Activated CD4-positive, alpha-beta T cell treated with anti-CD3 and anti-CD28 coated beads for 36 hours (primary cell): Measurements from ENCODE around the gene VPS37B. TPM values are rescaled to one million over a fixed set of nuclear protein-coding genes. Genes with fewer than 3 reads are reported as not detected.

Experiments
- ATAC-seq: fragments of 200-7000 bp; cut with Tn5 transposase; one replicate; pipeline ENCODE4 v1.10.0; 2021; ENCODE audit warnings: mild to moderate bottlenecking, moderate library complexity
- CTCF ChIA-PET: fragments of 350-600 bp; sonication (Branson Sonifier 250); formaldehyde crosslinking; loops from one replicate; lab custom pipeline; 2021; ENCODE audit warnings: antibody characterized with exemption; lab: Charles Lee
- POLR2A ChIA-PET: fragments of 350-600 bp; sonication (Branson Sonifier 250); formaldehyde crosslinking; loops from one replicate; lab custom pipeline; 2021; ENCODE audit warnings: antibody characterized with exemption, inconsistent platforms; lab: Charles Lee
- DNase-seq: peaks from one replicate; pipeline ENCODE4 v3.0.0-alpha.2; 2020
- H3K27ac Mint-ChIP-seq: one replicate; pipeline ENCODE4 v1.8.0; 2021; ENCODE audit warnings: mixed read lengths
- H3K27me3 Mint-ChIP-seq: one replicate; pipeline ENCODE4 v1.8.0; 2021; ENCODE audit warnings: mixed read lengths
- H3K36me3 Mint-ChIP-seq: one replicate; pipeline ENCODE4 v1.8.0; 2021; ENCODE audit warnings: low read depth, mixed read lengths
- H3K4me1 Mint-ChIP-seq: one replicate; pipeline ENCODE4 v1.8.0; 2021; ENCODE audit warnings: mixed read lengths
- H3K4me3 Mint-ChIP-seq: one replicate; pipeline ENCODE4 v1.8.0; 2021; ENCODE audit warnings: mild to moderate bottlenecking, moderate library complexity, mixed read lengths
- H3K9me3 Mint-ChIP-seq: one replicate; pipeline ENCODE4 v1.8.0; 2021; ENCODE audit warnings: low read depth, mixed read lengths
- intact Hi-C, 2 experiments: fragments of 100-400 bp; cut with DNase I in 1 of 2; cut with micrococcal nuclease in 1 of 2; formaldehyde crosslinking; loops; one replicate each; pipeline versions ENCODE4 v1.14.2 to v1.15.1; 2022 to 2024; cut with DNase I, micrococcal nuclease
- total RNA-seq, 2 experiments: library from RNA; stranded (reverse); gene quantifications; one replicate each; pipeline ENCODE4 v1.2.3, GENCODE V29; 2021

The VPS37B gene
- total RNA-seq, 2 experiments from 2014 or later, result 9.4 to 11.4 TPM

DNA sequence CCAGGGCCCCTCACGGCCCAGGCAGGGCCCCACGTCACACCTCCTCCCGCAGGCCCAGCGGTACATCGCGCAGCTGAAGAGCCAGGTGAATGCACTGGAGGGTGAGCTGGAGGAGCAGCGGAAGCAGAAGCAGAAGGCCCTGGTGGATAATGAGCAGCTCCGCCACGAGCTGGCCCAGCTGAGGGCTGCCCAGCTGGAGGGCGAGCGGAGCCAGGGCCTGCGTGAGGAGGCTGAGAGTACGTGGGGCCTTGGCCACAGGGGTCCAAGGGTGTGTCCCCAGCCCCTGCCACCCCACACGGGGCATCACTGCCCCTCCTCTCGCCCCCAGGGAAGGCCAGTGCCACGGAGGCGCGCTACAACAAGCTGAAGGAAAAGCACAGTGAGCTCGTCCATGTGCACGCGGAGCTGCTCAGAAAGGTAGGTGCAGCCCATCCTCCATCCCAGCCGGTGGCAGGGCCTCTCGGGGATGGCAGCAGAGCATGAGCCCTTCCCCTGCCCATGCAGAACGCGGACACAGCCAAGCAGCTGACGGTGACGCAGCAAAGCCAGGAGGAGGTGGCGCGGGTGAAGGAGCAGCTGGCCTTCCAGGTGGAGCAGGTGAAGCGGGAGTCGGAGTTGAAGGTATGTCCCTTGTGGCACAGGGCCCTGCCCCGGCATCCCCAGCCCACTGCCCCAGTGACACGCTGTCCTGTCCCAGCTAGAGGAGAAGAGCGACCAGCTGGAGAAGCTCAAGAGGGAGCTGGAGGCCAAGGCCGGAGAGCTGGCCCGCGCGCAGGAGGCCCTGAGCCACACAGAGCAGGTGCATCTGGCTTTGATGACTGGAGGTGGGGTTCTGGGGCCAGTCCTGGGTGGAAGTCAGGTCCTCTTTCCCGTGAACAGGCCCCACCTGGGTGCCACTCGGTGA, 39.7 kb downstream of the VPS37B start:
- no peaks in the 10 kb centered on the region for H3K36me3 Mint-ChIP-seq
- POLR2A ChIA-PET, result interaction anchor here (0.6 kb wide), 1 partner anchor 20 kb away, joined by 4 read pairs; no protein-coding TSS in a partner anchor

DNA sequence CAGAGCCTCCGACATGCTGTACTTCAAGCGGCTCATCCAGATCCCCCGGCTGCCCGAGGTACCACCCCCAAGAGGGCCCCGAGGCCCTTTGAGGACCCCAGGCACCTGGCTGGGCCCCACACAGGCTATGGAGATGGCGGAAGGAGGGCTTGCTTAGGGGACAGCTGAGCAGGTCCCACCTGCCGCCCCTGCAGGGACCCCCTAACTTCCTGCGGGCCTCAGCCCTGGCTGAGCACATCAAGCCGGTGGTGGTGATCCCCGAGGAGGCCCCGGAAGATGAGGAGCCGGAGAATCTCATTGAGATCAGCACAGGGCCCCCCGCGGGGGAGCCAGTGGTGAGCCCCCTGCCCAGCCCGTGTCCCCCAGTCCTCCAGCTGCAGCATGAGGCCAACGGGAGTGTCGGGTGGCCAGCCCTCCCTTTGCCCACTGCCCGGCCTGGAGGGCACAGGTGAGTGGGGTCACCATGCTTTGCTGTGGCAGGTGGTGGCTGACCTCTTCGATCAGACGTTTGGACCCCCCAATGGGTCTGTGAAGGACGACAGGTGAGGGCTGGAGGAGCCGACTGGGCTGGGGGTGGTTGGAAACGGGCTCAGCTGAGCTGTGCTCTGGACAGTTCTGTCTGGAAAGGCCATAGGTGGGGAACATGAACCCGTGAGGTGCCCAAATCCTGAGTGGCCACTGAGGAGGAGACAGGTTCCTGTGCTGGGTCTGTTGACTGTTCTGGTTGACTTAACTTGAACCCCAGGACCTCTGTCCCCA, 40.7 kb downstream of the VPS37B start:
- no peak overlapping the region for H3K4me3 Mint-ChIP-seq
- no peak overlapping the region for H3K27ac Mint-ChIP-seq
- no peaks in the 10 kb centered on the region for H3K4me1 Mint-ChIP-seq
- intact Hi-C loops, result no loop called here
- DNase-seq, result no peak
- no peak for ATAC-seq
- POLR2A ChIA-PET, result no interaction called here
- no peaks in the 10 kb centered on the region for H3K27me3 Mint-ChIP-seq
- H3K9me3 Mint-ChIP-seq, result no peaks in the 10 kb centered on the region
- CTCF ChIA-PET, result interaction anchor here (0.6 to 1.1 kb wide), 3 partner anchors 36 to 121 kb away, joined by 3 read pairs; no protein-coding TSS in a partner anchor
- no peaks in the 10 kb centered on the region for H3K36me3 Mint-ChIP-seq

More for the DNA sequence above, 39.7 kb downstream of the VPS37B start:
- DNase-seq (no peak), ATAC-seq (no peak)
- Mint-ChIP-seq H3K27ac (no peak overlapping the region), H3K4me1 (no peaks in the 10 kb centered on the region), H3K4me3 (no peak overlapping the region), H3K9me3 (no peaks in the 10 kb centered on the region), H3K27me3 (no peaks in the 10 kb centered on the region)
- intact Hi-C loops, result no loop called here
- CTCF ChIA-PET, result interaction anchor here (0.8 to 1.1 kb wide), 4 partner anchors 15 to 382 kb away, joined by 3 read pairs; no protein-coding TSS in a partner anchor

DNA sequence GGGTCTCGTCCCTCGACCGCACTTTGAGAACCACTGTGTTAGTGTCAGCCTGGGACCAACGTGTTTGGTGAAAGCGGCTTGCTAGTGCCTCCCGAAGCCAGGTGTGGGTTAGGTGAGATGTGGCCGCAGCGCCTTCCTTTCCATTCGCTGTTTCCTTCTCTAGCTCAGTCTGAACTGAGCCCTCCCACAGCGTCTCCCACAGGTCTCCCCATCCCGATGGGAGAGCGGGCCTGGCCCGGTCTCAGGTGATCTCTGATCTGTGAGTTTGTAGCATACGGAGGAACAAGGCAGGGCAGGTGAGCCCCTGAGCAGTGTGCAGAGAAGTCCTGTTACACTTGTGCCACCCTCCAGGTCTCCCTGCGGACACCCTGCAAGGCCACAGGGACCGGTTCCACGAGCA, 41.4 kb downstream of the VPS37B start:
- CTCF ChIA-PET, result no interaction called here

DNA sequence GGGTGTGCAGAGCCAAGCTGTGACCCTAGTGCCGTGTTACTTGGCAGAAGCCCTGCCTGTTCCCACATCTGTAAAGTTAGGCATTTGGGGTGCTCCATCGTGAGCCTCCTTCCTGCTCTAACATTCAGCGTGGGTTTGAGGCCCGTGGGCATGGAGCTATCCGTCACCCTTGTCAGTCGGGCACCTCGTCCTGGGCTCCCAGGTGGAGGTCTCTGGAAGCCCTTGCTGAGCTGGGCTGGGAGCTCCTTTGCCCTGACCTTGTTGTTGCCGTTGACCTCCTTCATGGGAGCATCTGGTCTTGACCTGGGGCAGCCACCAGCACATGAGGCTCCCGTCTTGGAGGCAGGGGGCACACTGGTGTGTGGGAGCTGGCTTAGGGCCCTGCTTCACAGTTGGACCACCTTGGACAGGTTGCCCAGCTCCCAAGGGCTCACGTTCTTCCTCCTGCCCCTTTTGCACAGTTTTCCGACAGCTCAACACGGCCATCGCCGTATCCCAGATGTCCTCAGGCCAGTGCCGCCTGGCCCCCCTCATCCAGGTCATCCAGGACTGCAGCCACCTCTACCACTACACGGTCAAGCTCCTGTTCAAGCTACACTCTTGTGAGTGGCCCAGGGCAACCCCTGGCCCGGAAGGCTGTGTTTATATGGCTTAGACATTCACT, 42.2 kb downstream of the VPS37B start:
- Mint-ChIP-seq H3K27ac (no peak overlapping the region), H3K36me3 (no peaks in the 10 kb centered on the region), H3K9me3 (no peaks in the 10 kb centered on the region), H3K27me3 (no peaks in the 10 kb centered on the region), H3K4me1 (no peaks in the 10 kb centered on the region), H3K4me3 (no peak overlapping the region)
- POLR2A ChIA-PET, result no interaction called here
- CTCF ChIA-PET, result no interaction called here
- intact Hi-C loops, result no loop called here
- no peak for ATAC-seq
- DNase-seq, result no peak

More for the DNA sequence above, 41.4 kb downstream of the VPS37B start:
- Mint-ChIP-seq H3K4me3 (no peak overlapping the region), H3K36me3 (no peaks in the 10 kb centered on the region), H3K4me1 (no peaks in the 10 kb centered on the region), H3K27me3 (no peaks in the 10 kb centered on the region), H3K9me3 (no peaks in the 10 kb centered on the region), H3K27ac (no peak overlapping the region)
- POLR2A ChIA-PET, result no interaction called here
- ATAC-seq (no peak), DNase-seq (no peak)
- intact Hi-C loops, result no loop called here

DNA sequence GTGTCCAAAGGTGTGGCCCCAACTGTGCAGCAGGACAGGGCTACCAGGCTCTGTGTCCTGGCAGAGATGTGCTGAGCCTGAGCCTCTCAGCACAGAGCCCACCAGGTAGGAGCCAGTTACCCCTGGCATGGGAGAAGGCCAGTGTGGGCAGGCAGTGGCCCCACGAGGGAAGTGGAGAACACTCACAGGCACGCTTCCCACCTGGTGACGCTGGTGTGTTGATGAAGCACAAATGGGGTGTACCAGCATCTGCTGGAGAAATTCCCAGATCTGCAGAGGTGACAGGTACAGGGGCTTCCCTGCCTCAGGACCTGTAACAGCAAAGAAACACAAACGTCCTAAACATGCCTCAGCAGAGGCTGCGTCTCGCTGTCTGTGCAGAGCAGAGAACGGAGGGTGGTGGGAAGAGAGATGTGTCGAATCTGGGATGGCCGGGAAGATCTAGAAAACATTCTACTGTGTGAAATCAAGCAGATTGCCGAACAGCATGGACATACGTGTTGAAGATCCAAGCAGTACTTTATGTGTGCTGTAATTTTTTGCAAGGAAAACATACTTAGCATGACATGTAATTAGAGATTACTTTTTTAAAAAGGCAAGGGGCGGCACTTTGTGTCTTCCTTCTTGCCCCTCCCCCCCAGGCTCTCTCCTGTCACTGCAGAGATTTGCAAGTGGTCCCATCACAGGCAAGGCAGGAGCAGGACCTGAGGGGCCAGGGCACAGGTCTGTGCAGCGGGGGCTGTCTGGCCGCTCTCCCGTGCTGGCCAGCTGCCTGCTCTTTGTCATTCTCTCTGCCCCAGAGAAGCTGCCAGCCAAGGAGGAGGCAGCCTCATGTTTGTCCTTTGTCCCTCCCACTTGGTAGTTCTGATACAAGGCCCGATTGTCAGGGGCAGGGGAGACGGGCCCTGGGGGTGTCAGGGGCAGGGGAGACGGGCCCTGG, 43.3 kb downstream of the VPS37B start:
- DNase-seq (no peak), ATAC-seq (no peak)
- intact Hi-C loops, result no loop called here
- Mint-ChIP-seq H3K4me1 (no peaks in the 10 kb centered on the region), H3K27ac (no peak overlapping the region), H3K27me3 (no peaks in the 10 kb centered on the region), H3K9me3 (no peaks in the 10 kb centered on the region), H3K4me3 (no peak overlapping the region), H3K36me3 (no peaks in the 10 kb centered on the region)
- POLR2A ChIA-PET, result no interaction called here
- CTCF ChIA-PET, result no interaction called here

DNA sequence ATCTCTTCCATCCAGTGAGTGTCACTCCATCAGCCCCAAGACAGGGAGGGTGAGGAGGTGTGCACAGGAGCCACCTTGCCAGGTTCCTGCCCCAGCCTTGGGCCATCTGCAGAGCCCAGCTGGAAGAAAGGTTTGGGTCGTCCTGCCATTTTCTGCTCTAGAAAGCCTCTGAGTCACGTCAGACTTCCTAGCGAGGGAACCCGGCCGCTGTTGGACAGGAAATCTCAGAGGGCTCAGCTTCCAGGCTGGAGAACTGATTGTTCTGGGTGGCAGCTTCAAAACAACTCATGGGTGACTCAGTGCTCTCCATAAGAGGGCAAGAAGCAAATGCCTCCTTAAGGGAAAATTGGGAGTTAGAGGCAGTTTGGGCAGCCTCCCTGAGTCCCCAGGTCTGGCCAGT, 44.1 kb downstream of the VPS37B start:
- DNase-seq (no peak), ATAC-seq (no peak)
- no peaks in the 10 kb centered on the region for H3K36me3 Mint-ChIP-seq
- intact Hi-C loops, result no loop called here
- no peak overlapping the region for H3K27ac Mint-ChIP-seq
- CTCF ChIA-PET, result no interaction called here
- H3K4me3 Mint-ChIP-seq, result no peak overlapping the region
- no peaks in the 10 kb centered on the region for H3K27me3 Mint-ChIP-seq
- POLR2A ChIA-PET, result interaction anchor here (0.5 kb wide), 1 partner anchor 23 kb away, joined by 3 read pairs; no protein-coding TSS in a partner anchor
- H3K4me1 Mint-ChIP-seq, result no peaks in the 10 kb centered on the region
- H3K9me3 Mint-ChIP-seq, result no peaks in the 10 kb centered on the region

DNA sequence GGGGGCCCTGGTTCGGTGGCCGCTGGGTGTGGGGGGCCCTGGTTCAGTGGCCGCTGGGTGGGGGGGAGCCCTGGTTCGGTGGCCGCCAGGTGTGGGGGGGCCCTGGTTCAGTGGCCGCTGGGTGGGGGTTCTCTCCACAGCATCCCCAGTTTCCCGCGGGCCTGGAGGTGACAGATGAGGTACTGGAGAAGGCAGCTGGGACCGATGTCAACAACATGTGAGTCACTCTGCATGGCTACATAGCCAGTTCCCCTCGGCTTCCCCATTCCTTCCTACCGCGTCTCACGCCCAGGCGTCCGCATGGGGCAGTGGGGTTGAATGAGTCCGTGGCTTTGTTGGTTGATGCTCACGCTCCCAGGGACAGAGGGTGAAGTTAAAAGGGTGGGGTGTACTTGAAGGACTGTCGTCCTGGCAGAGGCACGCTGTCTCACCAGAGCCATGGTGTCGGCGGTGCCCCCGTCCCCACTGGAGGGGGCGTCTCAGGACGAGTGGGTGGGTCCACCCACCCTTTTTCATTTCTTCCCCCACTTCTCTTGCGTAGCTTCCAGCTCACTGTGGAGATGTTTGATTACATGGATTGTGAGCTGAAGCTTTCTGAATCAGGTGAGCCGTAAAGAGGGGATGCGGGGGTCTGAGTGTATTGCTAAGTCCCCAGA, 45.1 kb downstream of the VPS37B start:
- intact Hi-C loops, result no loop called here
- H3K4me3 Mint-ChIP-seq, result no peak overlapping the region
- ATAC-seq, result no peak
- no peak for DNase-seq
- CTCF ChIA-PET, result no interaction called here
- H3K36me3 Mint-ChIP-seq, result no peaks in the 10 kb centered on the region
- no peak overlapping the region for H3K27ac Mint-ChIP-seq
- no peaks in the 10 kb centered on the region for H3K4me1 Mint-ChIP-seq
- POLR2A ChIA-PET, result no interaction called here
- H3K27me3 Mint-ChIP-seq, result no peaks in the 10 kb centered on the region
- H3K9me3 Mint-ChIP-seq, result no peaks in the 10 kb centered on the region

DNA sequence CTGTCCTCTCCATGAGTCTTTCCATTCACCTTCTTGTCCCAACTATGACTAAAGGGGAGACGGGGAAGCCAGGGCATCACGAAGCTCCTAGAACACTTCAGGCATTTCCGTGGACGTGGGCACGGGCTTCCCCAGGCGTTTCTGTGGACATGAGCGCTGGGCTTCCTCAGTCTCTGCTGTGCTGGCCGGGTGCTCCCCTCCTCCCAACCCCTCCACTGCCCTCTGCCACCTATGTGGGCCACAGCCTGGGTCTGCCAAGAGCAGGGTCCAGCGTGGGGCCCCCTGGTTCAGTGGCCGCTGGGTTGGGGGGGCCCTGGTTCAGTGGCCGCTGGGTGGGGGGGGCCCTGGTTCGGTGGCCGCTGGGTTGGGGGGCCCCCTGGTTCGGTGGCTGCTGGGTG, 45.9 kb downstream of the VPS37B start:
- Mint-ChIP-seq H3K27me3 (no peaks in the 10 kb centered on the region), H3K27ac (no peak overlapping the region), H3K36me3 (no peaks in the 10 kb centered on the region), H3K9me3 (no peaks in the 10 kb centered on the region), H3K4me1 (no peaks in the 10 kb centered on the region), H3K4me3 (no peak overlapping the region)
- ATAC-seq (no peak), DNase-seq (no peak)
- intact Hi-C loops, result no loop called here
- ChIA-PET POLR2A (no interaction called here), CTCF (interaction anchor here (0.7 kb wide), 1 partner anchor 12 kb away, joined by 3 read pairs; no protein-coding TSS in a partner anchor)

DNA sequence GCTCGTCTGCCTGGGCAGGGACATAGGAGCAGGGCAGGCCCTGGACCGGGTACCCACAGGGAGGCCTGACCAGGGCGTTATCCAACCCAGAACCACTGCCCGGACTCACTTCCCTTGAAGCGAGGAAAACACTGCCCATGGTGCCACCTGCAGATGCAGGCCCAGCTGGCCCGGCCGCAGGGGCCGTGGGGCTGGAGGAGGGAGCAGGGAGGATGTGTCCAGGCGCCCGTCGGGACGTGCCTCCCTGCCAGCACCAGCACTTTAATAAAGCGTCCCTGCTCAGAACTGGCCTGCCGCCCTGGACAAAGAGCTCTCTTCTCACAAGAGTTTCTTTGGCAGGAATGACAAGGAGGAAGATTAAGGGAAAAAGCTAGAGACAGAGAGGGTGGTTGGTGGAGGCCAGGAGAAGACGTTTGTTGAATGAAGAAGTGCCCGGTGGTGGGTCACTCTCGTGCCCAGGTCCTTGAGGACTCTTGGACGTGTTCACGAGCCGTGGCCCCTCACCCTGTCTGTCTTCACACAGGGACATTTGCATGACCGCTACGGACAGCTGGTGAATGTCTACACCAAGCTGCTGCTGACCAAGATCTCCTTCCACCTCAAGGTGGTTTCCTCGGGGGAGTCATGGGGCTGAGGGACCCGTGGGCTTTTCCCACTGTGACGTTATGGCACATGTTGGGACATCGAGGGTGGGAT, 46.4 kb downstream of the VPS37B start:
- intact Hi-C loops, result no loop called here
- CTCF ChIA-PET, result interaction anchor here (0.7 kb wide), 2 partner anchors 13 kb away, joined by 3 read pairs; no protein-coding TSS in a partner anchor
- no peaks in the 10 kb centered on the region for H3K4me1 Mint-ChIP-seq
- no peak overlapping the region for H3K4me3 Mint-ChIP-seq
- DNase-seq (no peak), ATAC-seq (no peak)
- no peaks in the 10 kb centered on the region for H3K27me3 Mint-ChIP-seq
- POLR2A ChIA-PET, result no interaction called here
- no peaks in the 10 kb centered on the region for H3K9me3 Mint-ChIP-seq
- H3K36me3 Mint-ChIP-seq, result no peaks in the 10 kb centered on the region
- H3K27ac Mint-ChIP-seq, result no peak overlapping the region
